Left ventricle myocardium superior (tissue), 1 donor: ENCODE results near the gene TDRD3. TPM values are rescaled to one million over a fixed set of nuclear protein-coding genes. Genes with fewer than 3 reads are reported as not detected.
"Not testable (repeated sequence)": the region's sequence is repeated elsewhere in the genome, so short reads cannot be mapped to it uniquely, and the experiment has no call there.

ENCODE experiments used
- ATAC-seq: fragments of 200-7000 bp; cut with Tn5 transposase; one replicate; pipeline ENCODE4 v1.9.1; 2020; ENCODE audit warnings: mild to moderate bottlenecking, moderate library complexity
- DNase-seq: peaks from one replicate; pipeline ENCODE4 v3.0.0-alpha.2; 2020
- intact Hi-C: fragments of 100-400 bp; cut with micrococcal nuclease; formaldehyde crosslinking; loops from one replicate; pipeline ENCODE4 v1.11.0; 2022
- total RNA-seq: library from RNA; stranded (reverse); fragmentation: NEBNext Ultra II Directional; extraction: Animal tissue kit (Norgen Biotek cat#: 25700); gene quantifications from one replicate; pipeline ENCODE4 v1.2.1, GENCODE V29; 2021
- donor health status: DM: no; HTN: yes; CAD: no; lungs with severe emphysema.

TDRD3 gene
- total RNA-seq, 1 donor from 2014 or later, result 43.5 TPM

DNA sequence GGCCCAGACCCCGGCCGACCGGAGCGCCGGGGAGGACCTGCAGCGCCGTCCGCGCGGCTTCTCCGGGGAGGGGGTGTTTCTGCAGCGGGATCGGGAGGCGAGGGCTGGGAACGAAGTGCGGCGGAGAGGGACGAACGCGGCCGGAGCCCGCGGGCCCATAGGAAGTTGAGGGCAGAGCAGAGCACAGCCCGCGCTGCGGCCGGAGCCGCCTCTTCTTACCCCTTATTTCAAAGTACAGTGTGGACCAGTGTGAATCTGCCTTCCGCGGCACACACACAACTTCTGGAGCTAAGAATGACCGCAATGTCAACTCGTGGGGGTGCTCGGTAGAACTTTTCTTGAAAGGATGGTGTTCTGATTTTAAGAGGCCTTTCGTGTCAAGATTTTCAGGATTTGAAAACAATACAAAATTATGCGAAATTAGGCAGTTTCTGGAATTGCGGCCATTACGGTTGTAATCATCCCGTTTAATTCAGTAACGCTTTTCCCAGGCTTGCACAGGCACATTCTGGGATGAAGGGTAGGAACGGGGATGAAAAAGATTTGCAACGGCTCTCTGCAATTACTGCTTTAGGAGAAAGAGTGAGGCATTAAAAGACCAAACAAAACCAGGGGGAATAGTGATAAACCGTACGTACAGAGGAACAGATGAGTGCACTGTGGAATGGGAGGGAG lies 821 bp downstream of the TDRD3 start:
- intact Hi-C loops, result no loop called here
- peak; percentile 12 for ATAC-seq
- peak; percentile 82 for DNase-seq

DNA sequence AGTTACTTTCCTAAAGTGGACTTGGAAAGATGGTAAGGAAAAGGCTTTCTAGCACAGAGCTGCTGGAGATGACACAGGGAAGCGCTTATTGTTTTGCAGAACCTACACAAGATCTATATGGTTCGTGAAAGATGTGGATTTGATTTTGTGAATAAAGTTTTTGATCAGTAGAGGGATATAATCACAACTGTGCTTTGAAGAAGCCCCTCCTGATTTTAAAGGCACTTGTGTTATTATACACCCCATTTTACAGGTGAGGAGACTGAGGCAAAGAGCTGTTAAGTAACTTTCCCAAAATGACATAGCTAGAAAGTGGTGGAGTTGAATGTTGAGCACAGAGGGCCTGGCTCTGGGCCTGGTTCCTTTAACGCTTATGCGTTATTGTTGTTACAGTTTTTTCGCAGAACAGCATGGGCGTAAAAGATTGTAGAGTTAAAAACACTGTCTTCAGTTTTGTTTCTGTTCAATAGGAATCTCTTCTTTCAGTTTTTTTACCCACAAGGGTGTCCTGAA lies 1.4 kb downstream of the TDRD3 start:
- intact Hi-C loops, result no loop called here
- no peak for DNase-seq
- ATAC-seq, result no peak

DNA sequence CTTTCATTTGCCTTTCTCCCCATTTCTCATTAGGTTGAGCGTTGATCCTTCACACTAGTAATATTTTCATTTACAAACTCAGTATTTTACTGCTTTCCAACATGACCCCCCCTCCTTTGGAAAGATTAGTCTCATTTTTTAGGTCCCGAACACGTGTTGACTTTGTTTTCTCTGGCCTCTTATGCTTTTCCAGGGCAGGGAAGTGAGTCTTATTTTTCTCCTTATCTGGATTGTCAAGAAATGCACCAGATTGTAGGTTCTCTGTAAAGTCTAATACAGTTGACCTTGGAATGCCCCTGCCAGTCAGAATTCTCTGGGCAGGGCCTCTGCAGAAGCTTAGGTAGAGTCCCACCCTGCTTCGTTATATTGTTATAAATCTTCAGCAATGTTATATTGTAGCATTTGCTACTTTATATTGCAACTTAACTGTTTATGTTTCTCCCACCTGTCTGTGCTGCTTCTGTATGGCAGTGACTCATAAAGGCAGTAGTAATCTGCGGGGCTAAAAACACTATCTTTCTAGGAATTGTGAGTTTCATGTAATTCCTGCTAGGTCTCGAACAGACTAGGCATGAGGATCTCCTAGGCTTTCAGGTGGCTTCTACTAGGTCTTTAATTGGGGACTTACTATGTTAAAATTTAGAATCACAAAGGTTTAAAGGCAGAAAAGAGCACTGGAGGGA lies 2.0 kb downstream of the TDRD3 start:
- intact Hi-C loops, result no loop called here
- no peak for ATAC-seq
- DNase-seq, result no peak

DNA sequence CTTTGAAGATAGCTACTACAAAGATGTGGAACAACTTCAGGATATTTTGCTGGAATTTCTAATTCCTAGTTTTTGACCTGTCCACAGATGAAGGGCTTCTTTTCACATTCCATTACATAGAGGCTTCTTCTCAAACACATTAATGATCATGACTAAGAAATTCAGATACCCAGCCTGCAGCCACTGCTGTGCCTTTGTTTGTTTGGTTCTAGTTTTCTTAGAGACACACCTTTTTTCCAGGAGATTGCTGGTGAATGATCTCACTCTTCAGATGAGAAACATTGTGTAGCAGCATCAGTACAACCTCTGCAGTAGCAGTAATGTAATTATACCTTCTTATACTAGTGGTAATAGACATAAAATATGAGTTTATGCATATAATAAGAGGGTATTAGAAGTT lies 5.0 kb downstream of the TDRD3 start:
- no peak for ATAC-seq
- DNase-seq, result no peak
- intact Hi-C loops, result no loop called here

DNA sequence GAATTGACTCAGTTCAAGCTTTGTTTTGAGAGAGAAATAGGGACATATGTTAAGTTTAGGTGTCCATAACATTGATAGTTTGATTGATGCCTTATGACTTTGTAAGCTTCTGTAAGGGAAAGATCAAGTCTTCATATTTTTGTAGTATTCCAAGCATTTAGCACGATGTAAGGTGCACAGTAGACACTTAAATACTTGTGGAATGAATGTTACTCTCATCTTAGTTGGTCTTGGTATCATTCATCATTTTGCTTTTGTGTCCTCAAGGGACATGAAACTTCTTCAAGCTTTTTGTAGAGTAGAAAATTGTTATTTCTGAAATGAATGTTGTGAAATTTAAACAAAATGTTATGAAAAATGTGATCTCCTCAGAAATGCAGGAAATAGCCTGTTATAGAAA lies 10.1 kb downstream of the TDRD3 start:
- ATAC-seq (no peak), DNase-seq (no peak)
- intact Hi-C loops, result no loop called here

DNA sequence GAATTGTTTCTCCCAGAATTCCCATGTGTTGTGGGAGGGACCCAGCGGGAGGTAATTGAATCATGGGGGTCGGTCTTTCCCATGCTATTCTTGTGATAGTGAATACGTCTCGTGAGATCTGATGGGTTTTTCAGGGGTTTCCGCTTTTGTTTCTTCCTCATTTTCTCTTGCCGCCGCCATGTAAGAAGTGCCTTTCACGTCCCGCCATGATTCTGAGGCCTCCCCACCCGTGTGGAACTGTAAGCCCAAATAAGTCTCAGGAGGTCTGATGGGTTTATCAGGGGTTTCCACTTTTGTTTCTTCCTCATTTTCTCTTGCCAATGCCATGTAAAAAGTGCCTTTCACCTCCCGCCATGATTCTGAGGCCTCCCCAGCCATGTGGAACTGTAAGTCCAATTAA lies 10.8 kb downstream of the TDRD3 start:
- DNase-seq, intact Hi-C loops, ATAC-seq: not testable (repeated sequence)

DNA sequence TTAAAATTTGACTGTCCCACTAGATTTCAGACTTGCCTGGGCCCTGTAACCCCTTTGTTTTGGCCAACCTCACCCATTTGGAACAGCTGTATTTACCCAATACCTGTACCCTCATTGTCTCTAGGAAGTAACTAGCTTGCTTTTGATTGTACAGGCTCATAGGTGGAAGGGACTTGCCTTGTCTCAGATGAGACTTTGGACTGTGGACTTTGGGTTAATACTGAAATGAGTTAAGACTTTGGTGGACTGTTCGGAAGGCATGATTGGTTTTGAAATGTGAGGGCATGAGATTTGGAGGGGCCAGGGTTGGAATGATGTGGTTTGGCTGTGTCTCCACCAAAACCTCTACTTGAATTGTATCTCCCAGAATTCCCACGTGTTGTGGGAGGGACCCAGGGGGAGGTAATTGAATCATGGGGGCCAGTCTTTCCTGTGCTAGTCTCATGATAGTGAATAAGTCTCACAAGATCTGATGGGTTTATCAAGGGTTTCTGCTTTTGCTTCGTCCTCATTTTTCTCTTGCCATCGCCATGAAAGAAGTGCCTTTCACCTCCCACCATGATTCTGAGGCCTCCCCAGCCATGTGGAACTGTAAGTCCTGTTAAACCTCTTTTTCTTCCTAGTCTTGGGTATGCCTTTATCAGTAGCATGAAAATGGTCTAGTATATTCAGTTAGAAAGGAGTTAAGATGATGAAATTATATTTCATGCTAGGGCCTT lies 12.7 kb downstream of the TDRD3 start:
- ATAC-seq, intact Hi-C loops, DNase-seq: not testable (repeated sequence)

DNA sequence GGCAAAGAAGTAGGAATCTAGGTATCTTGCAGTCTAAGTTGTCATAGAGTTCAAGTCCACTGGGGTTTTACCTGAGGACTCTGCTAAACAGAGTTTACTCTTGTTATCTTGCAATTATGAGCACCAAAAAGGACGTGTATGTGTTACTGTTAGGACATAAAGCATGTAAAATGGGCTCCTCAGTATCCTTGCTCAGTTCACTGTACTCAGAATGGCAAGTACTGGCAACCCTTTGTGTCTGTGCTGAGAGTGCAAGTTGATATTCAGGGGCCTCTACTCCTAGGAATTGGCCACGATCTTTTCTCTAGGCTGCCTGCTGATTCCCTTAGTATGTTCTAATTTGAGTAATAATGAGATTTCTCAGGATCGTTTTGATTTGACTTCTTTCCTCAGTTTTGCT lies 13.3 kb downstream of the TDRD3 start:
- DNase-seq, result no peak
- no peak for ATAC-seq
- intact Hi-C loops, result no loop called here

DNA sequence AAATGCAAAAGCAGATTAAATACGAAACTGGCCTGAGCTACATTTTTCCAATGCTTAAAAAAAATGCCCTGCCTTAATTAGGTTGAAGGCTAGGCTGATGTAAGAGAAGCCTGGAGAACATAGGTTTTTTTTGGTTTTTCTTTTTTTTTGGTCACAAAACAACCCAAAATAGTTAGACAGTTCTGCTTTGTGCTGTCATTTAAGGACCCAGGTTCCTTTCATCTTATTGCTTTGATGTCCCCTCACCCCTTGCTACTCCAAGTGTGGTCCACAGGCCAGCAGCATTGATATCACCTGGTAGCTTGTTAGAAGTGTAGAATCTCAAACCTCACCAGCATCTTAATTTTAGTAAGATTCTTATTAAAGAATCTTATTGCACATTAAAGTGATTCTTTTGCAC lies 14.4 kb downstream of the TDRD3 start:
- DNase-seq (no peak), ATAC-seq (no peak)
- intact Hi-C loops, result no loop called here

DNA sequence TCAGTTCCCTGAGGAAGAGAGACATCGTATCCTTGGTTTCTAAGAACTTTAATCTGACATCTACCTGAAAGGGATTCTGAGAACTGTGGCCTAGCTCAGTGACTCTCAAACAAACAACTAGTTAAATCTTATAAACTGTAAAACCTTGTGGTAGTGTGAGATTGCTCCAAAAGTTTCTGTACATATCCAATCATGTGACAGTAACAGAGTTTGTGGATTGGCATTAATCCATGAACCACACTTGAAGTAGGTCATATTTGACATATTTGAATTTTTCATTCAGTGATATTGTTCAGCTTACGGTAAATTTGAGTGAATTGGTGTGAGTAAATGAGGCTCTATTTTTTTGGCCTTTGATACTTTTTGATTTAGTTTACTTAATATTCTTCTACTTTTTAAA lies 15.0 kb downstream of the TDRD3 start:
- ATAC-seq (no peak), DNase-seq (no peak)
- intact Hi-C loops, result no loop called here

DNA sequence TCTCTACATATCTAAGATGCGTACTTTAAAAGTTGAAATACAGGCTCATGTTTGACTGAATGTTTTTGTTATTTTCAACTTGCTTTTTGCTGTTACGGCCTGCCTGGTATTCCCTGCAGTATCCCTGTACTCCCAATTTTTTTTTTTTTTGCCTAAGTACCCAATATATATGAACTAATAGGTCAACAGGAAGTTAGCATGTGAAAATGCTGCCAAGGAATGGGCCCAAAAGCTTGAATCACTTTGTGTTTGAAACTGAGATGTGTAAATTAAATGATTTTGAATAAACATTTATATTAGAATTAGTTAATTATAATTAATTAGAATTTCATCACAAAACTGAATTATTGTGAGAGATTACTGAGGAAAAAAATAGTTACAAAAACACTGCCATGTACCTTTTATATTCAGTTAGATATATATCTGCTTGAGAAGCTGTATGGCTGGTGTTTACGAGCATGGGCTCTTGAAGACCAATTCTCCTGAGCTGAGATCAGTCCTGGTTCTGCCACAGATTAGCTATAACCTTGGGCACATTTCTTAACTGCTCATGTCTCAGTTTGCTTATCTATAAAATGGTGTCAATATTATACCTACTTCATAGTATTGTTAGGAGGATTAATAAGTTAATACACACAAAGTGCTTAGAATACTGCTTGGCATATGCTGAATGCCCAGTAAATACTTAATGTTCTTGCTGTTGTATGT lies 16.0 kb downstream of the TDRD3 start:
- intact Hi-C loops, result no loop called here
- ATAC-seq (peak; percentile 13), DNase-seq (no peak)

DNA sequence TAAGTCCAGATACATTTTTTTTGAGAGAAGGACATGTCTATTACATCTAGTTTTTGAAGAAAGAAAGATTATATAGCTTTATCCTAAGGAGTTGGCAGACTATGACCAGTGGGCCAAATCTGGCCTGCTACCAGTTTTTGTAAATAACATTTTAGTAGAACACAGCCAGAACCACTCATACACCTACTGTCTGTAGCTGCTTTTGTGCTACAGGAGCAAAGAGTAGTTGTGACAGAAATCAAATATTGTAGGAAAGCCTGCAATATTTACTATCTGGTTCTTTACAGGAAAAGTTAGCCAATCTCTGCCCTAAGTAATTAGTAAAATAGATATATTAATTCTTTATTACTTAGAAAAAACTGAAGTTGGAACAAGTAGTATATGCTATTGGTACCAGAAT lies 17.2 kb downstream of the TDRD3 start:
- intact Hi-C loops, result no loop called here
- no peak for DNase-seq
- peak; percentile 29 for ATAC-seq

DNA sequence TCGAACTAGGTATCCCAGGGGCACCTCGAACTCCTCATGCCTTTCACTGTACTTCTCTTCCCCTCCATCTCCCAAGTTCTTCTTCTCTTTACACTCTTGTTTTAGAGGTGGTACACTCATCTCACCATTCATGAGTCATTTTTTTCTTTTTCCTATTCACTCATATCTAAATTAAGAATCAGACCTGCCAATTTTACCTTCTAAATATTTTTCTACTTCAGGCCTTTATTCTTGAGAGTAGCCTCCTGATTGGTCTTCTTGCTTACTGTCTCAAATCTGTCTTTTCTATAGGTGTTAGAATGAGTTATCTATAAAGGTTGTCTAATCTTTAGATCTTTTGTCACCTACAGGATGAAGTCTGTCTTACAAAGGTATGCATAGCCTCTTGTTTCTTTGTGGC lies 20.7 kb downstream of the TDRD3 start:
- ATAC-seq (no peak), DNase-seq (no peak)
- intact Hi-C loops, result no loop called here

DNA sequence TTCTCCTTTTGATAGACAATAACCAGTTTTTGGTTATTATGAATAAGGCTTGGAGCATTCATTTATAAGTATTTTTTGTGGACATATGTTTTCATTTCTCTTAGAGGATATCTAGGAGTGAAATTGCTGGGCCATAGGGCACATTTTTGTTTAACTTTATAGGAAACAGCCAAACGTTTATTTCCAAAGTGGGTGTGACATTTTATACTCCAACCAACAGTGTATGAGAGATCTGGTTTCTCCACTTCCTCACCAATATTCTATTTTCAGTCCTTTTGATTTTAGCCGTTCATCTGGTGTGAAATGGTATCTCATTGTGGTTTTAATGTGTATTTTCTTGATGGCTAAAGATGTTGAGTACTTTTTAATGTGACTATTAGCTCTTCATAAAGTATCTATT lies 21.9 kb downstream of the TDRD3 start:
- no peak for ATAC-seq
- intact Hi-C loops, result no loop called here

DNA sequence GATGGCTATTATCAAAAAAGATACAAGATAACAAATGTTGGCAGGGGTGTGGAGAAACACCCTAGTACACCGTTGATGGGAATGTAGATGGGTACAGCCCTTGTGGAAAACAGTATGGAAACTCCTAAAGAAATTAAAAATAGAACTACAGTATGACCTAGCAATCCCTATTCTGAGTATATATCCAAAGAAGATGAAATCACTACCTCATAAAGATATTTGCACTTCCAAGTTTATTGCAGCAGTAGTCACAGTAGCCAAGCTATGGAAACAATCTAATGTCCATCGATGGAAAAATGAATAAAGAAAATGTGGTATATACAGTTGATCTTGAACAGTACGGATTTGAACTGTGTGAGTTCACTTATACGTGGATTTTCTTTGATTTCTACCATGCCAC lies 28.3 kb downstream of the TDRD3 start:
- intact Hi-C loops, result no loop called here
- ATAC-seq, result no peak
- no peak for DNase-seq

More for the DNA sequence above, 21.9 kb downstream of the TDRD3 start:
- no peak for DNase-seq

DNA sequence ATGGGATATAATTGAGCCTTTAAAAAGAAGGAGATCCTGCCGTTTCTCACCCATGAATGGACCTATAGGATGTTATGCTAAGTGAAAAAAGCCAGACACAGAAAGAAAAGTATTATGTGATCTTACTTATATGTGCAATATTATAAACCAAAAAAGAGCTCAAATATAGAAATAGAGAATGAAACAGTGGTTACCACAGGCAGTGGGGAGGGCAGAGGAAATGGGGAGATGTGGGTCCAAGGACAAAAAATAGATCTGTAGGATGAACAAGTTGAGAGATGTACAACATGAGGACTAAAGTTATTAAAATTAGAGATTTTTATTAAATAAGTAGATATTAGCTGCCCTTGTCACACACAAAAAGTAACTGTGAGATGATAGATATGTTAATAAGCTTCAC lies 29.1 kb downstream of the TDRD3 start:
- ATAC-seq, result no peak
- intact Hi-C loops, result no loop called here
- no peak for DNase-seq

DNA sequence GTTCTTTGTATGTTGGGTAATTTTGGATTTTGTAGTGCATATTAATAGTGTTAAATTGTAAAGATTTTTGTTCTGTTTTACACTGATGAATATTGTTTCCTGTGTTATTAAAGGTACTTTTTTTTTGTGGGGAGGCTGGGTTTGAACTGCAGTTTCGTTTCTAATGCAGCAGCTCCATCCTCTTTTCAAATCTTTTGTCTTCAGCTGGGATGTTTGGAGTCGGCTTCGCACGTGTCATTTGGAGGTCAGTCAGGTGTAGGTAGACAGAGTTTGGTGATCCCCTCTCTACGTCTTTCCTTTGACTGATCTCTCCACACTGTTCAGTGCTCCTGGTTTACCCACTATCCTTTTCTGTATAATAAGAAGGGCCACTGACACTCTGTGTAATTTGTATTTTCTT lies 30.3 kb downstream of the TDRD3 start:
- DNase-seq (no peak), ATAC-seq (no peak)
- intact Hi-C loops, result no loop called here

DNA sequence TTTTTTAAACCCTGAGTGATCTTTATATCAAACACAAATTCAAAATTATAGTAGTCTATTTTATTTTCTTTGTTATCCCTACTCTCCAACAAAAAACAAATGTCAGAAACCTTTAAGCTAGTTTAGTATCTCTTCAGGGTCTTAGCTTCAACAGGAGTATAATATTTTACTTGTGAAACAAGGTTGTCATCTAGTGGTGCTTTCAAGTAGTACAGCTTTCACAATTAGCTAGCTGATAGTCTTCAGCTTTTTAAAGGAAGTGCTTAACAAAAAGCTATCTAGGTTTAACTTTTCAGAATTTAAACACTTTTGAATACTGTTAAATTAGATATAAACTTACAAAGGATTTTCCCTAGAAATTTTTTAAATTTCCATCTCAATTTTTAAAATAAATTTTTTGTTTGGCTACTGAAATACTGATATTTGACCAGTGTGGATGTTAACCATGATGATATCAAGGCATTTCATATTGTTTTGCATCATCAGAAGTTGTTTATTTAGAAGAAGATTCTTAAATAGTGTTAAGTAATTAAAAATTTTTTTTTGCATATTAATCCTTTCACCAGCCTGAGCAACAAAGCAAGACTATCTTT lies 34.2 kb downstream of the TDRD3 start:
- intact Hi-C loops, result no loop called here
- DNase-seq (no peak), ATAC-seq (peak; percentile 67)

DNA sequence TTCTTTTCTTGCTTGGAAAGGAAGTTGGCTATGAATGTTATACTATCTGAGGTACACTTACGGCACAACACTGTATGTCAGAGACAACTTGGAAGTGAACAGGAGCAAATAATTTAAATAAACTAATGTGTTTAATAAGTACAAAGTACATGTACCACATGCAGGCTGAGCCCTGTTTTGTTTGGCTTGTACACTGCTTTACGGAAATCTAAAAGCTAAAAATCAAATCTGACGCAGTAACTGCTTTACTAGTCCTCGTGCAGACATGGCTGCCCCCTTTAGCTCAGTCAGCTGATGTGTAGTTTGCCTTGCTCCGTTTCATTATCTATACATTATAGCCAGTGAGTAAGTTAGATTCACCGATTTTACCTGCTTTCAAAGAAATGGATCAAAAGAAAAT lies 36.5 kb downstream of the TDRD3 start:
- ATAC-seq (no peak), DNase-seq (no peak)
- intact Hi-C loops, result no loop called here
